Amniotic stem cell (primary cell): ENCODE results near the gene FUT6.
"Not testable (repeated sequence)": the region's sequence is repeated elsewhere in the genome, so short reads cannot be mapped to it uniquely, and the experiment has no call there.

Experiments used
- DNase-seq: peaks from one replicate; lab custom pipeline; 2025; lab: John Stamatoyannopoulos, UW

Gene FUT6

DNA sequence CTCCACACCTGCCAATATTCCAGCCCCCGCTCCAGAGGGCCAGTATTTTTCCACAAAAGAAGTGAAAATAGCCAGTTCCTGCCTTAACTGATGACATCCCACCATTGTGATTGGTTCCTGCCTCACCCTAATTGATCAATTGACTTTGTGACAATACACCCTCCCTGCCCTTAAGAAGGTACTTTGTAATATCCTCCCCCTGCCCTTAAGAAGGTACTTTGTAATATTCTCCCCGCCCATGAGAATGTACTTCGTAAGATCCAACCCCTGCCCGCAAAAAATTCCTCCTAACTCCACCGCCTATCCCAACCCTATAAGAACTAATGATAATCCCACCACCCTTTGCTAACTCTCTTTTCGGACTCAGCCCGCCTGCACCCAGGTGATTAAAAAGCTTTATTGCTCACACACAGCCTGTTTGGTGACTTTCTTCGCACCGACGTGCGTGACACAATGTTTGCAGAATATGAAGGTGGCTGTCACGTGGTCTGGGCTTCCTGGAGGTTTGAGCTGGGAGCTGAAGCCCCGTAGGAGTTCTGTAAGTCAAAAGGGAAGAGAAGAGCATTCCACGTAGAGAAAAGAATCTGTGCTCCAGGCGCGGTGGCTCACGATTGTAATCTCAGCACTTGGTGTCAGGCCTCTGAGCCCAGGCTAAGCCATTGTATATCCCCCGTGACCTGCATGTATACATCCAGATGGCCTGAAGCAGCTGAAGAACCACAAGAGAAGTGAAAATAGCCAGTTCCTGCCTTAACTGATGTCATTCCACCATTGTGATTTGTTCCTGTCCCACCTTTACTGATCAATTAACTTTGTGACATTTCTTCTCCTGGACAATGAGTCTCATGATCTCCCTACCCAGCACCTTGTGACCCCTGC is 17.9 kb upstream of the FUT6 start:
- DNase-seq, result no peak

DNA sequence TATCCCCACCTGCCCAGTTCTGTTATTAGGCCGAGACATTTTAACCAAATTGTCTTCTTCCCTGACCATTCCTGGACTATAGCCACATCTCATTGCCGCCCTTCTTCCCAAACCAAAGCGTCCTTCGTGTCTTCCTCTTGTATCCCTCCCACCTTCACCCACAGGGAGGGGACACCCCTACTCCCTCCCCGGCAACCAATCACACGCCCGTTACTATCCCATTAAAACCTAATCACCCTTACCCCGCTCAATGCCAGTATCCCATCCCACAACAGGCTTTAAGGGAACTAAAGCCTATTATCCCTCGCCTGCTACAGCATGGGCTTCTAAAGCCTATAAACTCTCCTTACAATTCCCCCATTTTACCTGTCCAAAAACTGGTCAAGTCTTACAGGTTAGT is 15.6 kb upstream of the FUT6 start:
- not testable (repeated sequence) for DNase-seq

DNA sequence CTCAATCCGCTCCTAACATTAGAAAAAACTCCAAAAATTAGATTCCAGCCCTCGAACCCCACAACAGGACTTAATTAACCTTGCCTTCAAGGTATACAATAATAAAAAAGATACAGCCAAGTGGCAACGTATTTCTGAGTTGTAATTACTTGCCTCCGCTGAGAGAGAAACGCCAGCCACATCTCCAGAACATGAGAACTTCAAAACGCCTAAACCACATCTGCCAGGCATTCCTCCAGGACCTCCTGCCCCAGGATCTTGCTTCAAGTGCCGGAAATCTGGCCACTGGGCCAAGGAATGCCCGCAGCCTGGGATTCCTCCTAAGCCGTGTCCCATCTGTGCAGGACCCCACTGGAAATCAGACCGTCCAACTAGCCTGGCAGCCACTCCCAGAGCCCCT is 14.6 kb upstream of the FUT6 start:
- not testable (repeated sequence) for DNase-seq

- no peak for DNase-seq
Measured at GRCh38 chr19:5851302-5851701, 11.8 kb upstream of the FUT6 start, which contains the start of gene FUT3. Gene FUT3, minus strand, starts transcription at chr19:5851449.

- DNase-seq, result no peak
Measured at GRCh38 chr19:5850743-5851293, 11.3 kb upstream of the FUT6 start.

DNA sequence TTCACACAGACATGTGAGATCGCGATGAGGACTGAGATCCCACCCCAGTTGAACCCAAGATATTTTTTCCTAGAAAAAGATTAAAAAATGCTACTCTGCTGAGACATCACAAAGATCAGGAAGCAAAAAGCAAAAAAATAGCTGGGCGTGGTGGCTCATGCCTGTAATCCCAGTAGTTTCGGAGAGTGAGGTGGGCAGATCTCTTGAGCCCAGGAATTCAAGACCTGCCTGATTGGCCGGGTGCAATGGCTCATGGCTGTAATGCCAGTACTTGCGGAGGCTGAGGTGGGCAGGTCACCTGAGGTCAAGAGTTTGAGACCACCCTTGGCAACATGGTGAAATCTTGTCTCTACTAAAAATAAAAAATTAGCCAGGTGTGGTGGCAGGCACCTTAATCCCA is 10.7 kb upstream of the FUT6 start:
- no peak for DNase-seq

- DNase-seq, result not testable (repeated sequence)
Measured at GRCh38 chr19:5848621-5849020, 9.1 kb upstream of the FUT6 start.

GRCh38 chr19:5847846-5848245 is 8.3 kb upstream of the FUT6 start:
- DNase-seq, result not testable (repeated sequence)

DNA sequence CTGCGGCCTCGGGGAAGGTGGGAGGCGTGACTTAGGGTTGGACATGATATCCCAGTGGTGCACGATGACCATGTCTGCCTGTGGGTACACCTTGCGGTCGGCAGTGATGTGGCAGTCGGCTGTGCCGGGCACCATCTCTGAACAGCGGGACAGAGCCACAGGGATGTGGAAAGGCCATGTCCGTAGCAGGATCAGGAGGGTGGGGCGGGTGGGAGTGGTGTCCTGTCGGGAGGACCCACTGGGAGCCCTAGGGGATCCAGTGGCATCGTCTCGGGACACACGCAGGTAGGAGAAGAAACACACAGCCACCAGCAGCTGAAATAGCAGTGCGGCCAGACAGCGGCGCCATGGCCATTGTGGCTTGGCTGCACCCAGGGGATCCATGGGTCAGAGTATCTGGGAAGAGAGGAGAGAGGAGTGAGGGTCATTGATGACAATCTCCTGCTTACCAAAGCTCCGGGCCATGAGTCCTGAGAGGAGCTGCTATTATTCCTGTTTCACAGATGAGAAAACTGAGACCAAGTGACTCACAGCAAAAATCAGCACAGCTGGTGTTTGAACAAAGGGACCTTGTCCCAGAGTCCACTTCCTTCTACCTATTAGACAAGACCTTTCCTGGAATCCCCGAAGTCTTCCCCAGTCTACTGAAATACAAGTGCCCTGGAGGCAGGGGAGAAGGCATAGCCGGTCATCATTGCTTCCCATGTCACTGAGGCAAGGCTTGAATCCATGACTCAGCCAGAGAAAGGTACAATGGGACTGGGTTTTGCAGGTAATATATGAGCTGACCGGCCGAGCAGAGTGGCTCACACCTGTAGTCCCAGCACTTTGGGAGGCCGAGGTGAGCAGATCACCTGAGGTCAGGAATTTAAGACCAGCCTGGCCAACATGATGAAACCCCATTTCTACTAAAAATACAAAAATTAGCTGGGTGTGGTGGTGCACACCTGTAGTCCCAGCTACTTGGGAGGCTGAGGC is 5.2 kb upstream of the FUT6 start:
- DNase-seq, result no peak

DNA sequence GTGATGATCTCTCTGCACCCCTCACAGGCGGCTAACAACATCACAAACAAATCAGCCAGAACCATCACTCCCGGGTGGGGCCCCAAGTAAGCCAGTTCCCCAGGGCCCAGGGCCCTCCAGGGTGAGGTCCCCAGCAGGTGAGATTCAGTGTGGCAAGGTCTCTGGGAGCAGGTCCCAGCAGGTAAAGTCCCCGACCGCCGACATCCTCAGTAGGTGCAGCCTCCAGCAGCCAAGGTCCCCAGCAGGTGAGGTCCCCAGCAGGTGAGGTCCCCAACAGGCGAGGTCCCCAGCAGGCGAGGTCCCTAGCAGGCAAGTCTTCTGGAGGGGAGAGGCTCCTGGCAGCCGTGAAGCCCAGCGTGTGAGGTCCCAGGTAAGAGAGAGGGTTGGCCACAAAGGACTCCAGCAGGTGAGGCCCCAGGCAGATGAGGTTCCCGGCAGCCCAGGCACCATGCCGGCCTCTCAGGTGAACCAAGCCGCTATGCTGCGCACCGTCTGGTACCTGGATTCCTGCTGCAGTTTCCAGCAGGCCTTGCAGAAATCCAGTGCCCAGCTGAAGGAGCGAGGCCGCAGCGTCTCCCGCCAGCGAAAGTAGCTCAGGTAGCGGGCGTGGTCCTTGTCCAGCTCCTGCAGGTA is 3.9 kb upstream of the FUT6 start:
- DNase-seq, result no peak

GRCh38 chr19:5841735-5842111 is 2.2 kb upstream of the FUT6 start:
- not testable (repeated sequence) for DNase-seq

DNA sequence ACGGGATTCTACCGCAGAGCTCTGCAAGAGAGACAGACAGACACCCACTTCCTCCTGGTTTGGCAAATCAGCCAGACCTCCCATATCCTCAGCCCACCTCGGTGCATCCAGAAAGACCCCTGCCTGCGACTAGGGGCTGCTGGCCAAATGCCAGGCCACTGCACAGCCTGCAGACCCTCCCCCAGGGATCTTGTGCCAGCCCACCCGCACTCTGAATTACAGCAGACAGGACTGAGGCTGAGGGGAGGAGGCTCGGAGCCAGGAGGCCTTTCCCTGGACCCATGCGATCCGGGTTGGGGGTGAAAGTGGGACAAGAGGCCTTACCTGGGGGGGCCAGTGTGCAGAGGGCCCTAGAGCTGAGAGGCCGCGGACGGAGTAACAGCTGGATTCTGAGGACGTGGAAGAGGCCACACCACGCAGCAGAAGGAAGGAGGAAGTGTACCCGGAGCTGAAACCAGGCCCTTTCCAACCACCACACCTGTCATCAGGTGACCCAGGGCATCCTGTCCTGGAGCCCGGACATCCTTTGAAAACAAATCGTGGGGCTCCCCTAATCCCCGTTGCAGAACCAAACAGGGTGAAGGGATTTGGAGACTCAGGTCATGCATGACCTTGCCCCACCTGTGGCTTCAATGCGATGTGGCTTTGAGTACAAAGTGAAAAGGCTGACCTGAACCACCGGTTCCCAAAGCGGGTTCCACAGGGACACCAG is 993 bp downstream of the FUT6 start:
- DNase-seq, result no peak

DNA sequence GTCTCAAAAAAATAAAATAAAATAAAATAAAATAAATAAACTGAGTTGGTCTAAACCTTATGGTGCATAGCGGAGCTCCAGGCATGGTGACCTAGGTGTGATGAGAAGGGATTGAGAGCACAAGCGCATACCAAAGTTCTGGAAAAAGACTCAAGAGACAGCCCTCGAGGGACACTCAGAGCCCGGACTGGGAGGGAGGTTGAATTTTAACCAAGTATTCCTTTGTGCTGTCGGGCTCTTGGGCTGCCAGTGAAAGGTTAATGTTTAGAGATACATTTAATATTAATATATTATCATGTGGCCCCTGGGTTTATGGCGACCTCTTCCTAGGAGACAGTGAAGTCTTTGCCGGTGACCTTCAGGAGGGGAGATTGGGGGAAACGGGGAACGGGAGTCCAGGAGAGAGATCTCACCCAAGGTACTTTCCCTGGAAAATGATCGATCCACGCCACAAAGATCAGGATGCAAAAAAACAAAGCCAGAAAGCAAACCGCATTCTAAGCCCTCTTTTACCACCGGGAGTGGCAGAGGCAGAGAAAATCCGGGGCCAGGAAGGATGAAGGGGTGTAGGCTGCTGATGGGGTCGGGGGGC is 1.6 kb downstream of the FUT6 start:
- no peak for DNase-seq

DNA sequence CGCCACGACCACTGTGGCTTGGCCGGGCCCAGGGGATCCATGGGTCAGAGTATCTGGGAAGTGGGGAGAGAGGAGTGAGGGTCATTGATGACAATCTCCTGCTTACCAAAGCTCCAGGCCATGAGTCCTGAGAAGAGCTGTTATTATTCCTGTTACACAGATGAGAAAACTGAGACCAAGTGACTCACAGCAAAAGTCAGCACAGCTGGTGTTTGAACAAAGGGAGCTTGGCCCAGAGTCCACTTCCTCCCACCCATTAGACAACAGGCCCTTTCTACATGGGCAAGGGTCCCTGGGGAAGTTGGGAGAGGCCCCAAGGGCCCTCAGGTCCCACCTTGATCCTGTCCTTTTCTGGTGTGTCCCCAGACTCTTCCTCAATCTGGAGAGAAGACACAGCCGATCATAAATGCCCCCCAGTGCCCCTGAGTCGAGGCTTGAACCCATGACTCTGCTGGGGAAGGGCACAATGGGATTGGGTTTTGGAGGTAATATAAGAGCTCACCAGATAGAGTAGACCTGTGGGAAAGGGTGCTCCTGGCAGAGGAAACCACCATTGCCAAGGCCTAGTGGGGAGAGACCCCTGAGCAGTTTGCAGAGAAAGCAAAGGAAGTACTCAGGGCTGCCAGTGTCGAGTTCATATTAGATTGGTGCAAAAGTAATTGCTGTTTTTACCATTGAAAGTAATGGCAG is 6.8 kb downstream of the FUT6 start:
- no peak for DNase-seq

GRCh38 chr19:5832061-5832460 is 7.4 kb downstream of the FUT6 start:
- DNase-seq, result no peak

DNA sequence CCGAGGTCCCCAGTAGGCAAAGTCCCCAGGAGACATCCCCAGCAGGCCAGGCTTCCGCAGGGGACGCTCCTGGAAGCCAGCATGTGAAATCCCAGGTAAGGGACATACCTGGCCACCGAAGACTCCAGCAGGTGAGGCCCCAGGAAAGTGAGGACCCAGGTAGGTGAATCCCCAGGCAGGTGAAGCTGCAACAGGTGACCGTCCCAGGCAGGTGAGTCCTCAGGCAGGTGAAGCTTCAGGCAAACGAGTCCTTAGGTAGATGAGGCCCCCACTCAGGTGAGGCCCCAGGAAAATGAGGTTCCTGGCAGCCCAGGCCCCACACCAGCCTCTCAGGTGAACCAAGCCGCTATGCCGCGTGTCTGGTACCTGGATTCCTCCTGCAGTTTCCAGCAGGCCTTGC is 8.3 kb downstream of the FUT6 start:
- no peak for DNase-seq

DNA sequence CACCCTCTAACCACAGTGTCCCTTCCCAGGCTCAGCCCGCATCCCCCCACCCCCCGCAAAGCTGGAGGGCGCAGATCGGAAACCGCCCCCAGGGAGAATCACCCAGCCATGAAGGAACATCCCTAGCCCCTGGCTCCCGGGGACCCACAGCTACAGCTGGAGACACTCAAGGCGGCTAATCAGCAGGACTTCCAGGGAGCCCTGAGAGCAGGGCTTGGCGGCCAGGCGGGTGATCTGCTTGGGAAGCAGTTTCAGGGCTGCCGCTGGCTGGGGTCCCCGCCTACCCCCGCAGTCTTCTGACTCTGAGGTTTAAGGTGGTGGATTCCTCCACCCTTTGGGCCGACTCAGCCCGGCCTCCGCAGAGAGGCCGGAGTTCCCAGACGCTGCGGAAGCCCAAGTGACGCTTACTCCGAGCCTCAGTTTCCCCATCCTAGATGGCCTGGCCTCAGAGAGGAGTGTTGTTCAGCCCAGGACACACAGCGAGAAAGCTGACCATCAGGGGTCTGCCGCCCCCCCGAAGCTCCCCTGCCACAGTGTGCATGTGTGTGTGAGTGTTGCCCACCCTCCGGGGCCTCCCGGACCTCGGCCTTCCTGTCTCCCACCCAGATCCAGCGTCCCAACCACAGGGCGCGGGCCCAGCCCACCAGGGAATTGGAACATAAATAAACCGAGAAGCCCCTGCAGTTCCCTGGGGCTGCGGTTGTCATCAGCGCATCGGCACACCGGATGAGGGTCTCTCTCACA is 9.8 kb downstream of the FUT6 start:
- DNase-seq, result no peak

- no peak for DNase-seq
Measured at GRCh38 chr19:5828661-5829566, 10.6 kb downstream of the FUT6 start.
